HG02938 (cell line): ENCODE results near the gene SAMD1.

Experiments used
- ATAC-seq: cut with Tn5 transposase; IDR thresholded peaks from one replicate; pipeline ENCODE4 v1.9.1; 2021; ENCODE audit warnings: mild to moderate bottlenecking, moderate library complexity; ENCODE audit not compliant: unreplicated experiment

The SAMD1 gene

DNA sequence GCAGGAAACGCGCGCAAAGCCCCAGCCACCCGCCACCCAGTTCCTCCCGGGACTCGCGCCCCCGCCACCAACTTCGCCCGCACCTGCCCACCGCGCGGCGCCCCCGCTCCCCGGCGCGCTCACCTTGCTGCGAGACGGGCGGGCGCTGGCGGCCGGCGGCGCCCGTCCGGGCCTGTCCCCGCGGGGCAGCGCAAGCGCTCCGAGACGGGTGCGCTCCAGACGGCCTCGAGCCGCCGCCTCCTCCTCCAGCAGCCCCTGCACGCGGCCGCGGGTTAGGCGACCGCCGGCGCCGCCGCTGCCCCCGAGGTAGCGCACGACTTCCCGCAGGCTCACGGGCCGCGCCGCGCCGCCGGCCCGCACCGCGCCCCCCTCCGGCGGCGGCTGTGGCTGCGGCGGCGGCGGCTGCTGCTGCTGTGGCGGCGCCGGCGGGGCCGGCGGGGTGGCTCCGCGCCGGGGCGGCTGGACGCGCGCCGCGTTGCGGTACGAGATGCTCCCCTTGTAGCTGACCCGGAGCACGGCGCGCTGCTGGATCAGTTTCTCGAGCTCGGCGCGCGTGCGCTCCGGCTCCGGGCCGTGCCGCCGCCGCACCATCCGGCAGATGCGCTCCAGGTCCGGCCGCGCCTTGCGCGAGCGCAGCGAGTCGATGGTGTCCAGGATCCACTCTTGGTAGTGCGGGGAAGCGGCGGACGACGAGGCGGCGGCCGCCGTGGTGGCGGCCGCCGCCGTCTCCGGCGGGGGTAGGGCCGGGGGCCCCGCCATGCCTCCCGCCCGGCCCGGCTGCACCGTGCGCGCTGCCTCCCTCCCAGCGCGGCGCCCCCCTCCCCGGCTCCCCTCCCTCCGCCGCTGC lies 666 bp downstream of the SAMD1 start:
- ATAC-seq, result no peak

DNA sequence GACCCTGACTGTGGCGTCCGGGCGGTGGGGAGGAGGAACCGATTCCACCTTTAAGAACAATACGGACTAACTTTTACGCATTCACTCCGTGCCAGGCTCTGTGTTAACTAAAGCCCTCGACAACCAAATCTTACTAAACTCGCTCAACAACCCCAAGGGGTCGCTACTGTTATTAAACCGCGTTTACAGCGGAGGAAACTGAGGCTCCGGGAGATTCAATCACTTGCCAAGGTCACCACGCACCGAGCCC lies 1.2 kb downstream of the SAMD1 start:
- no peak for ATAC-seq

DNA sequence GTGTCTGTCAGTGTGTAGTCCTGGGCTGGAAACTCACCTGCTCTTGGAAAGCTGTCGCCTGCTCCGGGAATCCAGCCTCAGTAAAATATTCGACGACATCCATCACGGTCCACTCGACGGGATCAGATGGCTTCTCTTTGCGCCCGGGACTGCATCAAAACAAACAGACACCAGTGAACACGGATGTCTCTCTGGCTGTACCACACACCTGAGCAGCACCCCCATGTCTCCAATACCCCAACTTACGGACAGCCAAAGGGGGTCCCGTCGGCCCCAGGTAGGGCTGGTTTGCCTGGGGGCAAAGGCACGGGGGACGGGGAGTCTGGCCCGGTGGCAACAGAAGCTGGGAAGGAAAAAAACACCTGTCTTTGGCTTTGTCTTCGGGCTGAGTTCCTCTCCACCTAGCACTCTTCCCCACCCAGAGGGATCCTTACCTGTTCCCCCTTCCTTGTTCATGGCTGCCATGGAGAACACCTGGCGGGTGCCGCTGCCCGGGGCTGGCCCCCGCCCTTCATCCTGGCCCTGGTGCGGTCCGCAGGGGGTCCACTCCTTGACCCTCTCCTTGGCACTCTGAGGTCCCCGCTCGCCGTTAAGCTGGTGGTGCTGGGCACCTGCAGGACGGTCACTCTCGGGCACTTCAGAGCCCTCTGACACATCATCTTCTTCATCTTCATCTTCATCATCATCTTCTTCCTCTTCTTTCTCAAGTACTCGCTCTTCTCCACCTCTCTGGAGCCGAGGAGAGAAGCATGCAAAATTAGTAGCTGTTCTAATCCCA lies 1.7 kb downstream of the SAMD1 start:
- ATAC-seq, result no peak

DNA sequence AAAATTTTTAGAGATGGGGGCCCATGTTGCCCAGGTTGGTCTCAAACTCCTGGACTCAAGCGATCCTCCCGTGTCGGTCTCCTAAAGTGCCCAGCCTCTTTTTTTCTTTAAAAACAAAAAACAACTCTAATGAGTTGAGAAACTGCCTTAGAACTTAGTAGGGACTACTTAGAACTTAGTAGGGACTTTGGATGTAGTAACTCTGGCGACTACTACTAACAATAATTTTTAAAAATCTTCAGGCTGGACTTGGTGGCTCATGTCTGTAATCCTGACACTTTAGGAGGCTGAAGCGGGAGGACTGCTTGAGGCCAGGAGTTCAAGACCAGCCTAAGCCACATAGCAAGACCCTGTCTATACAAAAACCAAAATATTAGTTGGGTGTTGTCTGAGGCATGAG lies 4.5 kb downstream of the SAMD1 start:
- no peak for ATAC-seq

GRCh38 chr19:14085309-14085995 lies 5.1 kb downstream of the SAMD1 start, which contains the start of gene C19orf67:
C19orf67 (minus strand) TSS chr19:14085783; CDS start chr19:14085627, 156 bp downstream.
- no peak for ATAC-seq

DNA sequence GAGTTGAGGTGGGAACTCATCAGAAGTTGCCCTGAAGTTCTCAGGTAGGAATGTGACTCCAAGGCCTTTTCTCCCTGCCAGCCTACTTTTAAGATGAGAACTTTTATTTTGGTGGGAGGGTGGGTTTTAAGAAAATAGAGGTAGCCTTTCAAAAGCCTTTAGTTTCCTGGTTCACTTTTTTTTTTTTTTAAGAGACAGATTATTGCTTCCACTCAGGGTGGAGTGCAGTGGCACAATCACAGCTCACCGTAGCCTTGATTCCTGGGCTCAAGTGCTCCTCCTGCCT lies 7.9 kb downstream of the SAMD1 start:
- no peak for ATAC-seq

DNA sequence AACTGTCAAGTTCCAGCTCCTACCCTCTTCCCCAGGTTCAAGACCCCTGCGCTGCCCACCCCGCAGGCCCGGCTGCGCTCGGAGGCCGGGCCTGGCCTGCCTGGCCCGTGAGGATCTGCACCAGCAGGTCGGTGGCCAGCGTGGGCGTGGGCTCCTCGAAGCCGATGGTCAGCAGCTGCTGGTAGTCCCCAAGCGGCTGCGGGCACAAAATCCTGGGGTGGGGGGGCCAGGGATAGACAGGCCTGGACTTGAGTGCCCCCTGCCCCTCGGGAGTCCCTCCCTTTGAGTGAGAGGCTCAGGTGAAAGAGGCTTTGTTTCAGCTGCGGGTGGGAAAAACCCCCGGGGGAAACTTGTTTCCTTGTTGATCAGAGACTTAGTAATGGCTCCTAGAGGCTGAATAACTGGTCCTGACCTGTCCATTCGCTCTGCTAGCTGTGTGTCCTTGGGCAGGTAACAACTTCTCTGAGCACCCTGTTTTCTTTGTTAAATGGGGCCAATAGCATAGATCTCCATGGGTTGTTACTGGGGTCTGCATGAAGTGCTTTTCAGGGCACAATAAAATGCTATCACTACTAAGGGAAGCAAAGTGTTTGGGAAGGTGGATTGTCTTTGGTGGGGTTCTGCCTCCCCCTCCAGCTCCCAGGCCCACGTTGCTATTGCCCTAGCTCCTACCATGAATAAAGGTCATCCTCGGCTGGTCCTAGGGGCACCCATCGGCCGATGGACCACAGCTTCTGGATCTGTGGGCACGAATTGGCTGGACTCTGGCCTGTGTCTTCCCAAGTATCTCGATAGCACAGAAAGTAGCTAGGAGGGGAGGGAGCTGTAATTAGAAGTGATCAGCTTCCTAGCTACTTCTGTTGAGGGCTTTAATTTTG lies 8.5 kb downstream of the SAMD1 start:
- ATAC-seq, result no peak

DNA sequence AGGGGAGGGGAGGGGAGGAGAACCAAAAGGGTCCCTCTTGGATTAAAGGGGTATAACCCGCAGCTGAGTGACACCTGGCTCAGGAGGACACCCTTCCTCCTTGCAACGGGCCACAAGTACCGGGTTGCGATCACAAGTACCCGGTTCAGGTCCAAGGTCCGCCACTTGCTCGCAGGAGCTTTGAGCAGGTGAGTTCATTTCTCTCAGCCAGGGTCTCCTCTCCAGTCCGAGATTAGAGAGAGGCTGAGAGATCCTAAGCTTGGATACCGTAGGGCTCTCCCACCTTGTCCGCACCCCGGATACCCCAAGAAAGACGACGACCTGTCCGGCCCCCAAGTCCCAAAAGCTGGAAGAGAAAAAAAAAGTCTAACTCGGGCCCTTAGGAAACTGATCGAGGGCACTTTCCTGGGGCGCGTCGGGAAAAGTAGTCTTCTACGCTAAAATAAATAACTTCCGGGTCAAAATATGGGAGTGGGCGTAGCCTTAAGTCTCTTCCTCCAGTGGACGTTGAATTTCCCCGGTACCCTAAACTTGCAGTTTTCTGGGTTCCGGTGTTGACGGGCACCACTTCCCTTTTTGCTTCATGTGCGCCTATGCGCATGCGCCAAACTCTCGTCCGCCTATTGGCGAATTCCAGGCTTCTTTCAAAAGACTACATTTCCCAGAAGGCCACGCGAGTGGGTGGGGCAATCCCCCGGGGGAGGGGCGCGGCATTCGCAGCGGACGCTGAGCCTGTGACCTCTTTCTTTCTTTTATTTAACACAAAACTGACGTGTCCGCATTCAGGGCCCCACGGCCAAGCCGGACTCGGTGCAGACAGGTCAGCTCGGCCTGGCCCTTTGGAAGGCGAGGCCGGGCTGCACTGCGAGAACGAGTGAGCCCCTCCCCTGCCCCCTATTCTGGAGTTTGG lies 9.4 kb downstream of the SAMD1 start:
- ATAC-seq, result peak; percentile 87

- ATAC-seq, result no peak
These were observed 12.1 kb downstream of the SAMD1 start for GRCh38 chr19:14078411-14078810.

DNA sequence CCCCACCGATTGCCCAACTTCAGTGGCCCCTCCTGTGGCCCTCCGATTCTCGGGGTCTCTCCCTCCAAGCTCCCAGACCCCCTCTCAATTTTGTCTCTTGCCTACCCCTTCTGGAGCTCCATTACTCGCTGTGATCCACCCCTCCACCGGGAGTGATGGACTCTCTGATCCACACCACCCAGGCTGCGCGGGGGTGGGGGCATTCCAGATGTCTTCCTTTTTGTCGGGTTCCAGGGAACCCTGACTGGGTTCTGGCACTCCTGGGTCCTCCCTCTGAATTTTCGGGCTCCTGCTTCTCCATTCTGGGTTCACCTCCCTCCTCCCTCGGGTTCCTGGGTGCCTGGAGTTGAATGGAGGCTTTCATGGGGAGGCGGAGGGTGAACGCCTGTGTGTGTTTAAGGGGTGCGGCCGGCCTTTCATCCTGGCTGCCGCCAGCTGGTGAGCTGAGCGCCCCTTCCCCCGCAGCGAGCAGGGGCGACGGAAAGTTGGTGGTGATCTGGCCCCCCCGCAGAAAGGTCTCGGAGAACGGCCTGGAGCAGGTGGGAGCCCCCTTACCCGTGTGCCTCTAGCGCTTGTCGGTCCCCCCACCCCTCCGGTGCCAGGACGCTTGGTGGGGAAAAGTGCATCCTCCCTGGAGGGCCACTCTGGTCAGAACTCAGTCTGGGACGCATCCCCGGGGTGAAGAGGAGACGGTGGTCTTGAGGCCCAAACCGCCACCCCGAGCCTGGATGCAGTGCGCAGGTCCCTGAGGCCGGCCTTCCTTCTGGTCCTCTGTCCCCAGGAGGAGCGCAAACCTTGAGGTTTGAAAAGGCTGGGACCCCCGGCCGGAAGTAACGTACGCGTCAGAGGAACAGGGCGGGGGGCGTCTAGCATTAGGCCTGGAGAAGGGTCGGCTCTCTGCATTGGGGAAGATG lies 16.4 kb downstream of the SAMD1 start:
- no peak for ATAC-seq

DNA sequence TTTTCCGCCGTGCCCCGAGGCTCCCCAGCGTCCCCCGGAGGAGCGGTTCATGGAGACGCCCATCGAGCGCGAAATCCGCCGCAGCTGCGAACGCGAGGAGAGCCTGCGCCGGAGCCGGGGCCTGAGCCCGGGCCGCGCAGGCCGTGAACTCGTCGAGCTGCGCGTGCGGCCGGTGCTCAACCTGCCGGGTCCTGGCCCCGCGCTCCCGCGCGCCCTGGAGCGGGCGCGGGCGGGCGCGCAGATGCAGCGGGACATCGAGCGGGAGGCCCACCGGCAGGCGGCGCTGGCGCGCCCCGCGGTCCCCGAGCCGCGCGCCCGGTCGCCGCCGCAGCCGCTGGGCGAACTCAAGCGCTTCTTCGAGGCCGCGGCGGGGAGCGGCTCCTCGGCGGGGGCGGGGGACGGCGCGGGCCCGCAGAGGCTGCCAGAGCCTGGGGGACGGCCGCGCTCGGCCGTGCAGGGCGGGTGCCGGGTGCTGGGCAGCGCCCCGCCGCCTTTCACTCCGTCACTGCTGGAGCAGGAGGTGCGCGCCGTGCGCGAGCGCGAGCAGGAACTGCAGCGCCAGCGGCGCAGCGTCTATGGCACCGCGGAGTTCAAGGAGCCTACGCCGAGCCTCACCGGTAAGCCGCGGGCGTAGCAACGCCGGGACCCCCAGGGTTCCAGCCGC lies 17.2 kb downstream of the SAMD1 start:
- peak; percentile 40 for ATAC-seq

GRCh38 chr19:14072535-14073260 lies 17.9 kb downstream of the SAMD1 start, which contains the start of gene MISP3:
MISP3 (plus strand) TSS chr19:14072786; CDS start chr19:14073310, 524 bp downstream.
- ATAC-seq, result peak; percentile 13

GRCh38 chr19:14070268-14071050 lies 20.1 kb downstream of the SAMD1 start:
- no peak for ATAC-seq

GRCh38 chr19:14066134-14066533 lies 24.4 kb downstream of the SAMD1 start:
- ATAC-seq, result no peak

GRCh38 chr19:14063105-14063504 lies 27.4 kb downstream of the SAMD1 start:
- no peak for ATAC-seq

GRCh38 chr19:14062558-14062855 lies 28.0 kb downstream of the SAMD1 start:
- ATAC-seq, result no peak
